Measurements from ENCODE around the gene COG5.

Gene COG5

GRCh38 chr7:107212725-107213124 lies 351.0 kb downstream of the COG5 start:
- DNase-seq: no peak

- DNase-seq: no peak
These were observed 353.3 kb downstream of the COG5 start for GRCh38 chr7:107210400-107210799.

GRCh38 chr7:107209565-107209964 lies 354.2 kb downstream of the COG5 start:
- DNase-seq: no peak

- DNase-seq: no peak
These were observed 355.2 kb downstream of the COG5 start for GRCh38 chr7:107208563-107208962.

GRCh38 chr7:107208024-107208521 lies 355.6 kb downstream of the COG5 start:
- no peak for DNase-seq

GRCh38 chr7:107207459-107207858 lies 356.3 kb downstream of the COG5 start:
- DNase-seq: no peak

GRCh38 chr7:107206706-107207105 lies 357.0 kb downstream of the COG5 start:
- no peak for DNase-seq

- no peak for DNase-seq
These were observed 357.6 kb downstream of the COG5 start for GRCh38 chr7:107206136-107206535.

- DNase-seq: no peak
These were observed 360.1 kb downstream of the COG5 start for GRCh38 chr7:107203607-107204006.

GRCh38 chr7:107201795-107202450 lies 361.8 kb downstream of the COG5 start:
- peak; percentile 12 to 36 for DNase-seq

- DNase-seq: no peak
These were observed 366.7 kb downstream of the COG5 start for GRCh38 chr7:107196834-107197610.

- no peak for DNase-seq
These were observed 369.7 kb downstream of the COG5 start for GRCh38 chr7:107194052-107194451.

- no peak for DNase-seq
These were observed 373.6 kb downstream of the COG5 start for GRCh38 chr7:107190090-107190489.

- DNase-seq: no peak
These were observed 375.9 kb downstream of the COG5 start for GRCh38 chr7:107187774-107188173.

GRCh38 chr7:107186240-107186639 lies 377.5 kb downstream of the COG5 start:
- DNase-seq: no peak

GRCh38 chr7:107185716-107186115 lies 378.0 kb downstream of the COG5 start:
- no peak for DNase-seq

GRCh38 chr7:107181172-107181571 lies 382.5 kb downstream of the COG5 start:
- DNase-seq: no peak

- DNase-seq: peak in 1 of 2 donors; percentile 33
These were observed 383.3 kb downstream of the COG5 start for GRCh38 chr7:107180378-107180777.

GRCh38 chr7:107179326-107180164 lies 384.2 kb downstream of the COG5 start:
- no peak for DNase-seq

GRCh38 chr7:107173691-107174406 lies 389.9 kb downstream of the COG5 start:
- no peak for DNase-seq

- DNase-seq: no peak
These were observed 390.5 kb downstream of the COG5 start for GRCh38 chr7:107173191-107173590.

- DNase-seq: no peak
These were observed 391.3 kb downstream of the COG5 start for GRCh38 chr7:107172276-107173032.

Data from CD4-positive, alpha-beta T cell treated with Interferon alpha-2 for 1 hour (primary cell).